ENCODE measurements around the gene CSAD.

DNA sequence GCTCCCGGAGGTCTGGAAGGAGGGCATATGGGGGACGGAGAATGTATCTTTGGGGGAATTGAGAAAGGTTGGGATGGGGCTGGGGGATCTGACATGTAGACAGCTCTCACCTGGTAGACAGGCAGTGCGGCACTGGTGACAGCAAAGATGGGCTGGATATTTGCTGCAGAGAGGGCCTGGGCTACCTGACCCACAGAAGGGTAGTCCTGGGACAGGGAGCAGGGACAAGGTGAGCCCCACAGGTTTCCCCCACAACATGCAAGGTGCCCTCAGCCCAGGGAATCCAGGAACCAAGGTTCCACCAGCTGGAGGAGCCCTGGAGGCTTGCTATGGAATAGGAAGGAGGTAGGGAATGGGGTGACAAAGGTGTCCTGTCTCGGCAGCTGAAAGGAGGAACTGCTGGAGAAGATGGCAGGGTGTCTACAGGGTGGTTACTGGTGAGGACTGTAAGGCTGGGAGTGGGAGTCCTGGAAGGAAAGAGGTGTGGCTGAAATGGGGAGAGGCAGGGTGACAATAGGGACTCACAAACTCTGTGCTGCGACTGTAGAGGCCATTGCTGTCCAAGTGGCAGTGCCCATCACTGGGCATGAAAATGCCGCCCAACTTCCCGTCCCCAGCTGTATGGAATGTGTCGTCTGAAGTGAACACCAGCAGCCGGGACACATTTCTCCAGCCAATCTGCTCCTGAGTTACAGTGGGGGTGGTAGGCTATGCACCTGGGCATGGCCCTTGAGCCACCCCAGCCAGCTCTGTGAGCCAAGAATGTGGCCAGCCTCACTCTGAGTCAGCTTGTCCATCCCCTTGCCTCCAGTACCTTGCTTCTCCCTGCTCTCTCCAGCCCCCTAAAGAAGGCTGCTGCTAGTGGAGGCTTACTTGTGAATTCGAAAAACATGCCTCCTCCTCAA is 15.0 kb upstream of the CSAD start:
- TF ChIP-seq POLR2A (IDR thresholded peaks at IDR 0.05) = no peak
- TF ChIP-seq, protein P1, sequence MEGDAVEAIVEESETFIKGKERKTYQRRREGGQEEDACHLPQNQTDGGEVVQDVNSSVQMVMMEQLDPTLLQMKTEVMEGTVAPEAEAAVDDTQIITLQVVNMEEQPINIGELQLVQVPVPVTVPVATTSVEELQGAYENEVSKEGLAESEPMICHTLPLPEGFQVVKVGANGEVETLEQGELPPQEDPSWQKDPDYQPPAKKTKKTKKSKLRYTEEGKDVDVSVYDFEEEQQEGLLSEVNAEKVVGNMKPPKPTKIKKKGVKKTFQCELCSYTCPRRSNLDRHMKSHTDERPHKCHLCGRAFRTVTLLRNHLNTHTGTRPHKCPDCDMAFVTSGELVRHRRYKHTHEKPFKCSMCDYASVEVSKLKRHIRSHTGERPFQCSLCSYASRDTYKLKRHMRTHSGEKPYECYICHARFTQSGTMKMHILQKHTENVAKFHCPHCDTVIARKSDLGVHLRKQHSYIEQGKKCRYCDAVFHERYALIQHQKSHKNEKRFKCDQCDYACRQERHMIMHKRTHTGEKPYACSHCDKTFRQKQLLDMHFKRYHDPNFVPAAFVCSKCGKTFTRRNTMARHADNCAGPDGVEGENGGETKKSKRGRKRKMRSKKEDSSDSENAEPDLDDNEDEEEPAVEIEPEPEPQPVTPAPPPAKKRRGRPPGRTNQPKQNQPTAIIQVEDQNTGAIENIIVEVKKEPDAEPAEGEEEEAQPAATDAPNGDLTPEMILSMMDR (IDR thresholded peaks at IDR 0.05) = no peak
